CD14-positive monocyte (primary cell): ENCODE measurements around the gene VSIR. TPM values are rescaled to one million over a fixed set of nuclear protein-coding genes. Genes with fewer than 3 reads are reported as not detected.

Experiments used
- DNase-seq, 3 donors: peaks; one replicate each; pipeline ENCODE4 v3.0.0-alpha.2; 2011 to 2022
- H2AFZ ChIP-seq: 2 replicates; pipeline ENCODE4 v1.6.0; 2012; ENCODE audit warnings: mild to moderate bottlenecking, low read depth, low read length, inconsistent platforms; ENCODE audit not compliant: insufficient read depth, poor library complexity, severe bottlenecking
- H3K27ac ChIP-seq, 2 donors: 1 replicate in 1 of 2; 2 replicates in 1 of 2; pipeline ENCODE4 v1.5.1; 2012 to 2013; ENCODE audit warnings: low read length in 2 of 2, control low read depth in 1 of 2, inconsistent platforms in 1 of 2, low read depth in 1 of 2, mild to moderate bottlenecking in 1 of 2
- H3K27me3 ChIP-seq, 2 donors: one replicate each; pipeline versions ENCODE4 v1.6.0 to v1.6.1; 2011 to 2013; ENCODE audit warnings: low read length in 2 of 2; ENCODE audit not compliant: control insufficient read depth in 2 of 2, insufficient read depth in 2 of 2
- H3K36me3 ChIP-seq, 2 donors: replicated peaks in 1 of 2; 1 replicate in 1 of 2; 2 replicates in 1 of 2; pipeline versions ENCODE4 v1.5.1 to v1.6.1; 2012 to 2013; ENCODE audit warnings: low read length in 2 of 2, control low read depth in 1 of 2, inconsistent platforms in 1 of 2, mild to moderate bottlenecking in 1 of 2; ENCODE audit not compliant: insufficient read depth in 2 of 2, control insufficient read depth in 1 of 2
- H3K4me1 ChIP-seq, 2 donors: 1 replicate in 1 of 2; 2 replicates in 1 of 2; pipeline versions ENCODE4 v1.5.1 to v1.6.1; 2012 to 2013; ENCODE audit warnings: low read length in 2 of 2, control low read depth in 1 of 2, inconsistent platforms in 1 of 2, mild to moderate bottlenecking in 1 of 2, moderate library complexity in 1 of 2; ENCODE audit not compliant: insufficient read depth in 2 of 2, control insufficient read depth in 1 of 2
- H3K4me2 ChIP-seq: replicated peaks from 2 replicates; pipeline ENCODE3; 2012; ENCODE audit warnings: low read length, moderate library complexity, mild to moderate bottlenecking; ENCODE audit not compliant: poor library complexity, severe bottlenecking; ENCODE audit errors: extremely low read depth
- H3K4me3 ChIP-seq, 3 experiments: fragments of 200-600 bp in 1 of 3; sonication (generic) in 1 of 3; replicated peaks in 1 of 3; 1 replicate in 2 of 3; 2 replicates in 1 of 3; pipeline ENCODE4 v1.5.1; 2011 to 2013; ENCODE audit warnings: low read length in 3 of 3, mild to moderate bottlenecking in 3 of 3, control low read depth in 2 of 3, low read depth in 2 of 3, inconsistent platforms in 1 of 3, moderate library complexity in 1 of 3
- H3K79me2 ChIP-seq: 2 replicates; pipeline ENCODE4 v1.6.0; 2012; ENCODE audit warnings: mild to moderate bottlenecking, control low read depth, inconsistent platforms, low read length, moderate library complexity; ENCODE audit not compliant: insufficient read depth
- H3K9ac ChIP-seq: 2 replicates; pipeline ENCODE4 v1.6.0; 2017; ENCODE audit warnings: low read length, mild to moderate bottlenecking; ENCODE audit not compliant: insufficient read depth, poor library complexity, severe bottlenecking
- H3K9me3 ChIP-seq, 2 donors: replicated peaks in 1 of 2; 1 replicate in 1 of 2; 2 replicates in 1 of 2; pipeline versions ENCODE4 v1.5.1 to v1.6.1; 2012 to 2013; ENCODE audit warnings: low read length in 2 of 2, control low read depth in 1 of 2; ENCODE audit not compliant: control insufficient read depth in 1 of 2, insufficient read depth in 1 of 2
- H4K20me1 ChIP-seq: 2 replicates; pipeline ENCODE4 v1.6.0; 2012; ENCODE audit warnings: mild to moderate bottlenecking, low read length, control low read depth, moderate library complexity; ENCODE audit not compliant: insufficient read depth
- H3K27ac Mint-ChIP-seq, 7 donors: one replicate each; pipeline ENCODE4 v1.8.0; 2020; ENCODE audit warnings: mild to moderate bottlenecking in 7 of 7, mixed read lengths in 7 of 7, moderate library complexity in 6 of 7, inconsistent platforms in 2 of 7
- H3K27me3 Mint-ChIP-seq, 3 donors: one replicate each; pipeline ENCODE4 v1.8.0; 2021 to 2022; ENCODE audit warnings: low read depth in 3 of 3, mild to moderate bottlenecking in 3 of 3, mixed read lengths in 3 of 3, moderate library complexity in 3 of 3, inconsistent platforms in 1 of 3
- H3K36me3 Mint-ChIP-seq, 2 donors: one replicate each; pipeline ENCODE4 v1.8.0; 2020; ENCODE audit warnings: mixed read lengths in 2 of 2, inconsistent platforms in 1 of 2, mild to moderate bottlenecking in 1 of 2
- H3K4me1 Mint-ChIP-seq: one replicate; pipeline ENCODE4 v1.8.0; 2020; ENCODE audit warnings: mild to moderate bottlenecking, mixed read lengths
- H3K4me3 Mint-ChIP-seq, 2 donors: one replicate each; pipeline ENCODE4 v1.8.0; 2020; ENCODE audit warnings: mild to moderate bottlenecking in 2 of 2, mixed read lengths in 2 of 2, moderate library complexity in 1 of 2
- H3K9me3 Mint-ChIP-seq, 7 donors: one replicate each; pipeline ENCODE4 v1.8.0; 2020 to 2022; ENCODE audit warnings: mixed read lengths in 7 of 7, mild to moderate bottlenecking in 6 of 7, moderate library complexity in 6 of 7, inconsistent platforms in 2 of 7
- WGBS: methylation state at CpG from one replicate; pipeline ENCODE4 v1.1.5; 2013; ENCODE audit warnings: missing lambda C conversion rate; ENCODE audit not compliant: insufficient coverage; 5-methylcytosine and 5-hydroxymethylcytosine counted together
- intact Hi-C, 2 donors: fragments of 100-400 bp; cut with micrococcal nuclease; formaldehyde crosslinking; loops; one replicate each; pipeline versions ENCODE4 v1.15.0 to v1.15.1; 2023
- polyA plus RNA-seq, 3 donors: library from polyadenylated mRNA; depleted of rRNA in 1 of 3; unstranded in 2 of 3; stranded (reverse) in 1 of 3; fragments of 300-500 nt in 2 of 3; fragments of >200 nt in 1 of 3; fragmentation: Illumina TruSeq in 2 of 3; gene quantifications; 1 replicate in 2 of 3; 2 replicates in 1 of 3; pipeline ENCODE4 v1.2.3, GENCODE V29; 2012 to 2021
- TF ChIP-seq, protein P1 (sequence below): fragments of 200-600 bp; IDR thresholded peaks from one replicate; pipeline ENCODE4 v1.8.0; 2022; ENCODE audit warnings: antibody characterized with exemption, mild to moderate bottlenecking

Gene VSIR
- polyA plus RNA-seq, 3 donors: 635 to 1,133 (median 801) TPM

DNA sequence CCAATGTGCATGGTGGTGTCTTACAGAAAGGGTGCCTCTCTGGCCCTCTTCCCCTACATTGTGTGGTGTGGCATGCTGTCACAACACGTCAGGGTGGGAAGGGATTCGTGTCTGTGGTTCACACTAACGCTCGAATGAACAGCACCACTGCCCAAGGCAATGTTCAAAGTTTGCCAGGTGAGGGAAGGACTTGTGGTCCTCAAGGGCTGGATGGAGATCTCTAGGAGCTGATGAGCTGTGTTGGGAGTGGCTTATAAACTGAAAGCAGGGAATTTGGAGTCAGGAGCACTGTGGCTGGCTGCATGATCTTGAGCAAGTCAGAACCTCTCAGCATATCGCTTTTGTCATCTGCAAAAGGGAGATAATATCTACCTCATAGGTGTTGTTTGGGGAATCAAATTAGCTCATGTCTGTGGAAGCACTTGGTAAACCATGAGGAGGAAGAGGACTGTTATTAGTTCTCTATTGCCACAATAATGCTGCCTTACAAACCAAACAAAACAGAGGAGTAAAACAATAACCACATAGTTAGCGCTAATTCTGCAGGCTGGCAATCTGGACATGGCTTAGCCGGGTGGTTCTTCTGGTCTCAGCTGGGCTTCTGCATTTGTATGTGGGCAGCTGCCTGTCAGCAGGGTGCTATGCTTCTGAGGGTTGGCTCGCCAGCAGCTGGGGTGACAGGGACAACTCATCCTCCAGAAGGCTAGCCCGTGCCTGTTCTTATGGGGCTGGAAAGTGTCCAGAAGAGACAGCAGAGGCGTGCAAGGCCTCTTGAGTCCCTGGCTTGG is 30.8 kb downstream of the VSIR start:
- TF ChIP-seq, protein P1, sequence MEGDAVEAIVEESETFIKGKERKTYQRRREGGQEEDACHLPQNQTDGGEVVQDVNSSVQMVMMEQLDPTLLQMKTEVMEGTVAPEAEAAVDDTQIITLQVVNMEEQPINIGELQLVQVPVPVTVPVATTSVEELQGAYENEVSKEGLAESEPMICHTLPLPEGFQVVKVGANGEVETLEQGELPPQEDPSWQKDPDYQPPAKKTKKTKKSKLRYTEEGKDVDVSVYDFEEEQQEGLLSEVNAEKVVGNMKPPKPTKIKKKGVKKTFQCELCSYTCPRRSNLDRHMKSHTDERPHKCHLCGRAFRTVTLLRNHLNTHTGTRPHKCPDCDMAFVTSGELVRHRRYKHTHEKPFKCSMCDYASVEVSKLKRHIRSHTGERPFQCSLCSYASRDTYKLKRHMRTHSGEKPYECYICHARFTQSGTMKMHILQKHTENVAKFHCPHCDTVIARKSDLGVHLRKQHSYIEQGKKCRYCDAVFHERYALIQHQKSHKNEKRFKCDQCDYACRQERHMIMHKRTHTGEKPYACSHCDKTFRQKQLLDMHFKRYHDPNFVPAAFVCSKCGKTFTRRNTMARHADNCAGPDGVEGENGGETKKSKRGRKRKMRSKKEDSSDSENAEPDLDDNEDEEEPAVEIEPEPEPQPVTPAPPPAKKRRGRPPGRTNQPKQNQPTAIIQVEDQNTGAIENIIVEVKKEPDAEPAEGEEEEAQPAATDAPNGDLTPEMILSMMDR: no peak
- WGBS: 87% methylated on average over 7 of the region's 10 CpGs
- peaks cover 0 to 6% (median 2%) of the 10 kb centered on the region in 3 donors for H3K27me3 Mint-ChIP-seq
- H3K9me3 ChIP-seq: peaks cover 0 to 11% of the 10 kb centered on the region in 2 donors
- H3K27ac ChIP-seq: peak overlapping the region; percentile 3 to 40
- H3K27ac Mint-ChIP-seq: peak overlapping the region in 5 of 7 donors; percentile 59 to 96 (median 86)
- peaks cover 92 to 100% of the 10 kb centered on the region in 2 donors for H3K4me1 ChIP-seq
- no peak for DNase-seq
- no peak overlapping the region for H3K9ac ChIP-seq
- H3K4me2 ChIP-seq: peak overlapping the region; percentile 22
- H3K79me2 ChIP-seq: peaks cover 8% of the 10 kb centered on the region
- no peak overlapping the region for H2AFZ ChIP-seq
- H3K36me3 ChIP-seq: peaks cover 4 to 20% of the 10 kb centered on the region in 2 donors
- peaks cover 0 to 9% (median 7%) of the 10 kb centered on the region in 7 donors for H3K9me3 Mint-ChIP-seq
- H3K27me3 ChIP-seq: no peaks in the 10 kb centered on the region
- H4K20me1 ChIP-seq: no peaks in the 10 kb centered on the region
- peaks cover 99% of the 10 kb centered on the region for H3K4me1 Mint-ChIP-seq
- peaks cover 46 to 61% of the 10 kb centered on the region in 2 donors for H3K36me3 Mint-ChIP-seq
- peak overlapping the region in 1 of 3 experiments; percentile 13 for H3K4me3 ChIP-seq
- intact Hi-C loops: no loop called here
- H3K4me3 Mint-ChIP-seq: no peak overlapping the region

DNA sequence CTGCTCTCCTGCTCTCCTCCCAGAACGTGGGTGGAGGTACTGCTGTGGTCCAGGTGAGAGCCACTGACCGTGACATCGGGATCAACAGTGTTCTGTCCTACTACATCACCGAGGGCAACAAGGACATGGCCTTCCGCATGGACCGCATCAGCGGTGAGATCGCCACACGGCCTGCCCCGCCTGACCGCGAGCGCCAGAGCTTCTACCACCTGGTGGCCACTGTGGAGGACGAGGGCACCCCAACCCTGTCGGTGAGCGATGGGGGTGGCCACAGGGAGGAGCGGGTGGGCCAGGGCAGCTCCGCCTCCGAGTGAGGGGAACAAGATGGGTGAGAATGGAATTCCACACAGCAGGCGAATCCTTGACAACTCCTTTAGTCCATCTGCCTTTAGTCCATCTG is 31.6 kb downstream of the VSIR start:
- intact Hi-C loops: no loop called here

More for the DNA sequence above, 31.6 kb downstream of the VSIR start:
- Histone ChIP-seq H3K9ac (no peak overlapping the region), H4K20me1 (no peaks in the 10 kb centered on the region), H3K27me3 (no peaks in the 10 kb centered on the region), H2AFZ (no peak overlapping the region), H3K4me1 (peaks cover 92 to 100% of the 10 kb centered on the region in 2 donors), H3K79me2 (peaks cover under 1% of the 10 kb centered on the region), H3K27ac (no peak overlapping the region), H3K36me3 (peaks cover 4 to 20% of the 10 kb centered on the region in 2 donors), H3K4me3 (no peak overlapping the region), H3K4me2 (no peak overlapping the region), H3K9me3 (peaks cover 0 to 11% of the 10 kb centered on the region in 2 donors)
- TF ChIP-seq, protein P1: no peak
- Mint-ChIP-seq H3K4me1 (peaks cover 99% of the 10 kb centered on the region), H3K4me3 (no peak overlapping the region), H3K9me3 (peaks cover 0 to 9% (median 7%) of the 10 kb centered on the region in 7 donors), H3K27me3 (peaks cover 0 to 6% (median 4%) of the 10 kb centered on the region in 3 donors), H3K27ac (peak overlapping the region in 2 of 7 donors; percentile 21 to 88), H3K36me3 (peaks cover 44 to 56% of the 10 kb centered on the region in 2 donors)
- no peak for DNase-seq
- WGBS: 97% methylated on average over 13 of the region's 20 CpGs
